ENCODE measurements around the gene PTDSS2. TPM values are rescaled to one million over a fixed set of nuclear protein-coding genes. Genes with fewer than 3 reads are reported as not detected.

Gene PTDSS2
- total RNA-seq, 1 donor from 2014 or later, result 185 TPM

DNA sequence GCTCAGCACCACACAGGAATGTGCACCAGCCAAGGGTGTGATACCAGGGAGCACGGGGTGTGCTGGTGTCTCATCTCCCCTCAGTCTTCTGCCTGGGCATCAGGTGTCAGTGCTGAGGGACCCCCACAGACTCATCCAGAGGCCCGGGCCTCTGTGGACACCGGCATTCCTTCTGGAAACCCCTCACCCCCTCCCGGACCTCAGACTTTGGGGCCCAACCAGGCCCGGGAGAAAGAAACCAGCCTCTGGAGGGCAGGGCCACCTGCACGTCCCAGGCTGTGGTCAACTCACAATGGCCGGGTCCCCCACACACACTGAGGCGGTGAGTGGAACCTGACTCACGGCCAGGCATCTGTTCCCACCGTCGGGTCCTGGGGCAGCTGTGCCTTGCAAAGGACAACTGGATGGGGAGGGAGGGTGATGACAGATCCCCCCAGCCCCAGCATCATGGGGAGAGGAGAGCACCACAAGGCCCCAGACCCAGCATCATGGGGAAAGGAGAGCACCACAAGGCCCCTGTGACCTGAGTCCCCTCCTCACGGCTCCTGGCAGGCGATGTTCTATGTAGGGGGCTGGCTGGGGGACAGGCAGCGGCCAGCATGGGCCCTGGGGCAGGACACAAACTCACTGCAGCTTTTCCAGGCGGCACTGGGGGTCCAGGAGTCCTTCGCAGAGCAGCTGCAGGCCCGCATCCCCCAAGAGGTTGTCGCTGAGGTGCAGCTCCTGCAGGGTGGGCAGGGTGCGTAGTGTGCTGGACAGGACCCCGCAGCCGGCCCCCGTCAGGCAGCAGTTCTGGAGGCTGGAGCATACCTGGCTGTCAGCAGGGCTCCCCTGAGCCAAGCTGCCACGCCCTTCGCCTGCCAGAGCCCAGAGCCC is 49.4 kb downstream of the PTDSS2 start:
- H3K36me3 ChIP-seq, result peaks cover 66 to 70% of the 10 kb centered on the region in 2 donors
- no peak overlapping the region for H3K27ac ChIP-seq
- peak in 1 of 2 donors; percentile 58 for DNase-seq (ENCODE audit: low spot score in 2 of 2)
- no peak overlapping the region for H3K4me3 ChIP-seq
- H3K9me3 ChIP-seq, result no peaks in the 10 kb centered on the region
- peaks cover 0 to 17% of the 10 kb centered on the region in 2 donors for H3K4me1 ChIP-seq
- no peaks in the 10 kb centered on the region for H3K27me3 ChIP-seq
- TF ChIP-seq, protein P1, sequence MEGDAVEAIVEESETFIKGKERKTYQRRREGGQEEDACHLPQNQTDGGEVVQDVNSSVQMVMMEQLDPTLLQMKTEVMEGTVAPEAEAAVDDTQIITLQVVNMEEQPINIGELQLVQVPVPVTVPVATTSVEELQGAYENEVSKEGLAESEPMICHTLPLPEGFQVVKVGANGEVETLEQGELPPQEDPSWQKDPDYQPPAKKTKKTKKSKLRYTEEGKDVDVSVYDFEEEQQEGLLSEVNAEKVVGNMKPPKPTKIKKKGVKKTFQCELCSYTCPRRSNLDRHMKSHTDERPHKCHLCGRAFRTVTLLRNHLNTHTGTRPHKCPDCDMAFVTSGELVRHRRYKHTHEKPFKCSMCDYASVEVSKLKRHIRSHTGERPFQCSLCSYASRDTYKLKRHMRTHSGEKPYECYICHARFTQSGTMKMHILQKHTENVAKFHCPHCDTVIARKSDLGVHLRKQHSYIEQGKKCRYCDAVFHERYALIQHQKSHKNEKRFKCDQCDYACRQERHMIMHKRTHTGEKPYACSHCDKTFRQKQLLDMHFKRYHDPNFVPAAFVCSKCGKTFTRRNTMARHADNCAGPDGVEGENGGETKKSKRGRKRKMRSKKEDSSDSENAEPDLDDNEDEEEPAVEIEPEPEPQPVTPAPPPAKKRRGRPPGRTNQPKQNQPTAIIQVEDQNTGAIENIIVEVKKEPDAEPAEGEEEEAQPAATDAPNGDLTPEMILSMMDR (IDR thresholded peaks at IDR 0.05), result no peak
- intact Hi-C loops (cut with DNase I), result no loop called here

DNA sequence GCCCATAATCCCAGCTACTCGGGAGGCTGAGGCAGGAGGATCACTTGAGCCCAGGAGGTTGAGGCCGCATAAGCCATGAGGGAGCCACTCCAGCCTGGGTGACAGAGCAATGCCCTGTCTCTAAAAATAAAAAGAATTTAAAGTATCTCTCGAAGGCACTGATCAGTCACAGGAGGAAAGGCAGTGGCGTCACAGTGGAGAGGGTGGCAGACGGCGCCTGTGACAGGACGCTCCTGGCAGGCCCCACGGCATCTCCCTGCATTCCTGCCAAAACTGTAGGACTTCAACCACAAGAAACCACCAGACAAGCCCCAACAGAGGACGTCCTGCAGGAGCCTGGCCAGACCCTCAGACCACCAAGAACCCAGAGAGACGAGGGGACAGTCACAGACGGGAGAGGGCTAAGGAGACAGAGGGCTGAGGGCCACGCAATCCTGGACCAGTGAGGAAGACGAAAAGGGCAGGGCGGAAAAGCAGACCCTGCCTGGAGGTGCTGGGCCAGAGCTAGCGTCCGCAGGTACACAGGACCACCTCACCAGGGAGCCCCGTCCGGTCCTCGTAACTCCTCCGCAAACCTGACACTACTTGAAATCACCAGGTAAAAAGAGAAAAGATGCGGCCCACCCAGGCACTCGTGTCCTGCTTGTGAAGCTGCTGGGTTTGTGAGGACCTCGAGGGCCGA is 51.1 kb downstream of the PTDSS2 start:
- no peaks in the 10 kb centered on the region for H3K27me3 ChIP-seq
- no peaks in the 10 kb centered on the region for H3K9me3 ChIP-seq
- H3K4me1 ChIP-seq, result peaks cover 10 to 34% of the 10 kb centered on the region in 2 donors
- H3K36me3 ChIP-seq, result peaks cover 55 to 57% of the 10 kb centered on the region in 2 donors
- H3K27ac ChIP-seq, result no peak overlapping the region
- H3K4me3 ChIP-seq, result no peak overlapping the region
- TF ChIP-seq, protein P1 (IDR thresholded peaks at IDR 0.05), result no peak
- intact Hi-C loops (cut with DNase I), result no loop called here
- DNase-seq (ENCODE audit: low spot score in 2 of 2), result peak in 1 of 2 donors; percentile 60

DNA sequence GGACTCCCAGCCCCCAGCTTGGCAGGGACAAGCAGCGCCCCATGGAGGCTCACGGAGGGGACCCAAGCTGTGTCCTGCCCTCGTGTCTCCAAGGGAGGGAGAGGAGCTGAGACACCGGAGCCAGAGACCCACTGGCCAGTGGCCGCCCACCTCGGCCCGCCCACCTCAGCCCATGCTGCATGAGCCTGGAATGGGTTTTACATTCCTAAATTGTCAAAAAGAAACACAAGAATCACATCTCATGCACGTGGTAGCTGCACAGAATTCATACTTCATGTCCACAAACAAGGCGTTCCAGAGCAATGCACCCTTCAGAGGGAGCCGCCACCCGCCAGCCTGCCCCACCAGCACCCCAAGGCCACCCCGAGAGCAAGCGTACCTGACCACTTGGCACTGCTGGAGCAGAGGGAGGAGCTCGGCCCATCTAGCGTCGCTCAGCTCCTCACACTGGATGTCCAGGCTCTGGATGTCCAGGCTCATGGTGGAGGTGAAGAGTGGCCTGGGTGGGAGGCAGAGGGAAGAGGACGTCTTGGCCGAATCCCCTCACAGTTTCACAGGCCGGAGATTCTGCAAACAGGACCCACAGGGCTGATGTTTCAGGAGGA is 51.7 kb downstream of the PTDSS2 start:
- H3K4me1 ChIP-seq, result peaks cover 10 to 34% of the 10 kb centered on the region in 2 donors
- peak overlapping the region; percentile 99 to 100 for H3K27ac ChIP-seq
- H3K27me3 ChIP-seq, result no peaks in the 10 kb centered on the region
- no peaks in the 10 kb centered on the region for H3K9me3 ChIP-seq
- TF ChIP-seq, protein P1 (IDR thresholded peaks at IDR 0.05), result no peak
- no peak overlapping the region for H3K4me3 ChIP-seq
- intact Hi-C loops (cut with DNase I), result no loop called here
- H3K36me3 ChIP-seq, result peaks cover 51 to 52% of the 10 kb centered on the region in 2 donors
- DNase-seq (ENCODE audit: low spot score in 2 of 2), result peak in 1 of 2 donors; percentile 62

DNA sequence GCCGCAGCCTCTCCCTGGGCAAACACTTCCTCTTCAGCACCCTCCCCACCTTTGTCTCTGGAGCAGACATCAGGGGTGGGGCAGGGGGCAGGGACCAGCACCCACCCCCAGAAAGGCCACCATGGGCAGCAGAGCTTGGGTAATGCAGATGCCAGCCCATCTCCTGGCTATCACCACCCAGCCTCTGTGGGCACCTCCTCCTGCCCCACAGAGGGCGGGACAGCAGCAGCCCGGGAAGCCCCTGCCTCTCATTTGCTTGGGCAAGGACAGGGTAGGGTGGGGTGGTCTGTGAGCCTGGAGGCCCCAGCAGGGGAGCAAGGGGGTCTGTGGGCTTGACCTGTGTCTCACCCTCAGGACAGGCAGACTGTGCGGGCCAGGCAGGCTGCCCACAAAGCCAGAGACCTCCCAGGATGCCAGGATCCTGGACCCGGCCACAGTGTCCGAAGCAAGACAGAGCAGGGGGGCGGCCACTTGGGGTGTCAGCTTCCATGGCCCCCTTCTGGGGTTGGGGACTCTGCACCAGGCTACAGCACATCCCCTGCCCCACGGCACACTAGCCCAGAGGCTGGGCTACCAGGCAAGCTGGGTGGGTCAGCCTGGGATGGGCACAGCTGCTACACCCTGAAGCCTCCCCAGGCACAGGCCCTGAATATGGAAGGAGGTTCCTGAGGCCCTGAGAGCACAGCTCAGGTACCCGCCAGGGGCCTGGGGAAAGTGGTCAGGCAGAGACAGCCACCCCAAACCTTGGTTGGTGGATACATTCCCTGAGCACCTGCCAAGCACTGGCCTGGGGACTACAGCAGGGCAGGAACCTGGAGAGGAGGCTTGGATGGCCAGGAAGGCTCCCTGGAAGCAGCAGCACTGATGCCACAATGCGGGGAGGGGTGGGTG is 52.5 kb downstream of the PTDSS2 start:
- peaks cover 44% of the 10 kb centered on the region in 2 donors for H3K36me3 ChIP-seq
- DNase-seq (ENCODE audit: low spot score in 2 of 2), result peak in 1 of 2 donors; percentile 61
- TF ChIP-seq, protein P1 (IDR thresholded peaks at IDR 0.05), result no peak
- H3K27ac ChIP-seq, result peak overlapping the region; percentile 99 to 100
- peaks cover 12 to 34% of the 10 kb centered on the region in 2 donors for H3K4me1 ChIP-seq
- no peaks in the 10 kb centered on the region for H3K27me3 ChIP-seq
- H3K9me3 ChIP-seq, result no peaks in the 10 kb centered on the region
- H3K4me3 ChIP-seq, result peak overlapping the region in 1 of 2 donors; percentile 83
- intact Hi-C loops (cut with DNase I), result no loop called here
